ENCODE results near the gene MAJIN. TPM values are rescaled to one million over a fixed set of nuclear protein-coding genes. Genes with fewer than 3 reads are reported as not detected.
A peak's percentile ranks its signal among the peaks of the same experiment; 100 is the strongest.

MAJIN gene
- total and polyA plus RNA-seq, 9 of the 15 experiments (the other 6 are each of a cell fraction or from before 2014, with no cell fraction given): 0.17 to 0.83 (median 0.24) TPM; not detected in 2

DNA sequence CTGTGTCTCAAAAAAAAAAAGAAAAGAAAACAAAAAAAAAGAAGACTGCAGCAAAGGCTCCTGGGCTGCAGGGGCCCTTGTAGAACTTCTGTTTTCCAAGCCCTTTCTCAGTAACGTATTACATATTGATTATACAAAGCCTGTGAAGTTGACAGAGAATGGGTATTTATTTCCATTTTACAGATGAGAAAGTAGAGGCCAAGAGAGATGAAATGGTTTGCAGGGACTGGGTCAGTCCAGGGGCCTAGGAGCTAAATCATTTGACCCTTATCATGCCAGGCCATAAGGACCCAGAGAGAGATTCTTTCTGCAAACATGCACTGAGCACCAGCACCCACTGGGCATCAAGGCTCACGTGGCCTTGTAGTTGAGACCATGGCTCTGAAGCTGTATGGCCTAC, 43.0 kb downstream of the MAJIN start:
- Histone ChIP-seq H3K9ac (ENCODE audit: insufficient read depth in 1 of 2, low read depth in 2 of 2, low read length in 2 of 2) (no peak overlapping the region), H2AFZ (ENCODE audit: low read depth, low read length) (no peak overlapping the region), H3K79me2 (ENCODE audit: control insufficient read depth, insufficient read depth, low read length) (no peaks in the 10 kb centered on the region), H3K4me1 (replicated peaks in 1 of 2; ENCODE audit: control insufficient read depth in 2 of 2, insufficient read depth in 2 of 2, low read length in 2 of 2) (peaks cover 6 to 39% of the 10 kb centered on the region in 2 experiments; a peak in 4 of 5 replicates), H3K9me3 (replicated peaks; ENCODE audit: control insufficient read depth, insufficient read depth, low read depth, low read length) (no peaks in the 10 kb centered on the region), H3K4me2 (ENCODE audit: insufficient read depth, low read length) (no peak overlapping the region), H3K9me1 (ENCODE audit: control insufficient read depth, insufficient read depth, low read length) (no peaks in the 10 kb centered on the region), H3K27ac (ENCODE audit: extremely low read depth, low read depth, low read length) (no peak overlapping the region), H3K36me3 (ENCODE audit: control insufficient read depth, insufficient read depth, low read length) (peaks cover 7% of the 10 kb centered on the region; the same call in 1 of the 3 replicates), H3K4me3 (no peak overlapping the region), H4K20me1 (replicated peaks; ENCODE audit: control insufficient read depth, insufficient read depth, low read length) (no peaks in the 10 kb centered on the region; the same call in 1 of the 2 replicates), H3K27me3 (ENCODE audit: control insufficient read depth in 2 of 2, insufficient read depth in 2 of 2, low read length in 2 of 2) (no peaks in the 10 kb centered on the region)
- intact Hi-C loops (cut with micrococcal nuclease): no loop called here
- ATAC-seq (no peak), FAIRE-seq (no peak), DNase-seq (ENCODE audit: extremely low read depth in 1 of 4, low spot score in 3 of 4) (no peak)
- no TSS peak for BruUV-seq (replicated peaks)
- 80% methylated on average over 2 of the region's 2 CpGs for WGBS (ENCODE audit: insufficient coverage, low coverage, missing lambda C conversion rate)
- in situ Hi-C loops (cut with MboI): no loop called here
- ChIA-PET POLR2A (interaction anchor here (0.8 to 1.4 kb wide), 2 partner anchors 14 to 255 kb away, joined by 3 to 4 read pairs; no protein-coding TSS in a partner anchor), CTCF (ENCODE audit: low intra/inter-chr PET ratio) (no interaction called here)
- TF ChIP-seq ADNP (tag; IDR thresholded peaks at IDR 0.05) (0 out of 2 replicates have a peak, but pooled peaks have one; percentile 9), NR2C1 (IDR thresholded peaks at IDR 0.05) (no peak), NR2C1 (tag; IDR thresholded peaks at IDR 0.05) (no peak), BCOR (IDR thresholded peaks at IDR 0.05) (peak; percentile 64)
- TF ChIP-seq, protein P1, sequence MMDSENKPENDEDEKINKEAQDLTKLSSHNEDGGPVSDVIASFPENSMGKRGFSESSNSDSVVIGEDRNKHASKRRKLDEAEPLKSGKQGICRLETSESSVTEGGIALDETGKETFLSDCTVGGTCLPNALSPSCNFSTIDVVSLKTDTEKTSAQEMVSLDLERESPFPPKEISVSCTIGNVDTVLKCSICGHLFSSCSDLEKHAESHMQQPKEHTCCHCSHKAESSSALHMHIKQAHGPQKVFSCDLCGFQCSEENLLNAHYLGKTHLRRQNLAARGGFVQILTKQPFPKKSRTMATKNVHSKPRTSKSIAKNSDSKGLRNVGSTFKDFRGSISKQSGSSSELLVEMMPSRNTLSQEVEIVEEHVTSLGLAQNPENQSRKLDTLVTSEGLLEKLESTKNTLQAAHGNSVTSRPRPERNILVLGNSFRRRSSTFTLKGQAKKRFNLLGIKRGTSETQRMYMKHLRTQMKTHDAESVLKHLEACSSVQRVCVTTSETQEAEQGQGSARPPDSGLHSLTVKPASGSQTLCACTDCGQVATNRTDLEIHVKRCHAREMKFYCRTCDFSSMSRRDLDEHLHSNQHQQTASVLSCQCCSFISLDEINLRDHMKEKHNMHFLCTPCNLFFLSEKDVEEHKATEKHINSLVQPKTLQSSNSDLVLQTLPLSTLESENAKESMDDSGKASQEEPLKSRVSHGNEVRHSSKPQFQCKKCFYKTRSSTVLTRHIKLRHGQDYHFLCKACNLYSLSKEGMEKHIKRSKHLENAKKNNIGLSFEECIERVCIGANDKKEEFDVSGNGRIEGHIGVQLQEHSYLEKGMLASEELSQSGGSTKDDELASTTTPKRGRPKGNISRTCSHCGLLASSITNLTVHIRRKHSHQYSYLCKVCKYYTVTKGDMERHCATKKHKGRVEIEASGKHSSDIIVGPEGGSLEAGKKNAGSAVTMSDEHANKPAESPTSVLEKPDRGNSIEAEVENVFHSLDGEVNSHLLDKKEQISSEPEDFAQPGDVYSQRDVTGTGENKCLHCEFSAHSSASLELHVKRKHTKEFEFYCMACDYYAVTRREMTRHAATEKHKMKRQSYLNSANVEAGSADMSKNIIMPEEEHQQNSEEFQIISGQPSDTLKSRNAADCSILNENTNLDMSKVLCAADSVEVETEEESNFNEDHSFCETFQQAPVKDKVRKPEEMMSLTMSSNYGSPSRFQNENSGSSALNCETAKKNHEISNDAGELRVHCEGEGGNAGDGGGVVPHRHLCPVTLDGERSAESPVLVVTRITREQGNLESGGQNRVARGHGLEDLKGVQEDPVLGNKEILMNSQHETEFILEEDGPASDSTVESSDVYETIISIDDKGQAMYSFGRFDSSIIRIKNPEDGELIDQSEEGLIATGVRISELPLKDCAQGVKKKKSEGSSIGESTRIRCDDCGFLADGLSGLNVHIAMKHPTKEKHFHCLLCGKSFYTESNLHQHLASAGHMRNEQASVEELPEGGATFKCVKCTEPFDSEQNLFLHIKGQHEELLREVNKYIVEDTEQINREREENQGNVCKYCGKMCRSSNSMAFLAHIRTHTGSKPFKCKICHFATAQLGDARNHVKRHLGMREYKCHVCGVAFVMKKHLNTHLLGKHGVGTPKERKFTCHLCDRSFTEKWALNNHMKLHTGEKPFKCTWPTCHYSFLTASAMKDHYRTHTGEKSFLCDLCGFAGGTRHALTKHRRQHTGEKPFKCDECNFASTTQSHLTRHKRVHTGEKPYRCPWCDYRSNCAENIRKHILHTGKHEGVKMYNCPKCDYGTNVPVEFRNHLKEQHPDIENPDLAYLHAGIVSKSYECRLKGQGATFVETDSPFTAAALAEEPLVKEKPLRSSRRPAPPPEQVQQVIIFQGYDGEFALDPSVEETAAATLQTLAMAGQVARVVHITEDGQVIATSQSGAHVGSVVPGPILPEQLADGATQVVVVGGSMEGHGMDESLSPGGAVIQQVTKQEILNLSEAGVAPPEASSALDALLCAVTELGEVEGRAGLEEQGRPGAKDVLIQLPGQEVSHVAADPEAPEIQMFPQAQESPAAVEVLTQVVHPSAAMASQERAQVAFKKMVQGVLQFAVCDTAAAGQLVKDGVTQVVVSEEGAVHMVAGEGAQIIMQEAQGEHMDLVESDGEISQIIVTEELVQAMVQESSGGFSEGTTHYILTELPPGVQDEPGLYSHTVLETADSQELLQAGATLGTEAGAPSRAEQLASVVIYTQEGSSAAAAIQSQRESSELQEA (IDR thresholded peaks at IDR 0.05; ENCODE audit: low read depth): no peak
- TF ChIP-seq, protein P2, sequence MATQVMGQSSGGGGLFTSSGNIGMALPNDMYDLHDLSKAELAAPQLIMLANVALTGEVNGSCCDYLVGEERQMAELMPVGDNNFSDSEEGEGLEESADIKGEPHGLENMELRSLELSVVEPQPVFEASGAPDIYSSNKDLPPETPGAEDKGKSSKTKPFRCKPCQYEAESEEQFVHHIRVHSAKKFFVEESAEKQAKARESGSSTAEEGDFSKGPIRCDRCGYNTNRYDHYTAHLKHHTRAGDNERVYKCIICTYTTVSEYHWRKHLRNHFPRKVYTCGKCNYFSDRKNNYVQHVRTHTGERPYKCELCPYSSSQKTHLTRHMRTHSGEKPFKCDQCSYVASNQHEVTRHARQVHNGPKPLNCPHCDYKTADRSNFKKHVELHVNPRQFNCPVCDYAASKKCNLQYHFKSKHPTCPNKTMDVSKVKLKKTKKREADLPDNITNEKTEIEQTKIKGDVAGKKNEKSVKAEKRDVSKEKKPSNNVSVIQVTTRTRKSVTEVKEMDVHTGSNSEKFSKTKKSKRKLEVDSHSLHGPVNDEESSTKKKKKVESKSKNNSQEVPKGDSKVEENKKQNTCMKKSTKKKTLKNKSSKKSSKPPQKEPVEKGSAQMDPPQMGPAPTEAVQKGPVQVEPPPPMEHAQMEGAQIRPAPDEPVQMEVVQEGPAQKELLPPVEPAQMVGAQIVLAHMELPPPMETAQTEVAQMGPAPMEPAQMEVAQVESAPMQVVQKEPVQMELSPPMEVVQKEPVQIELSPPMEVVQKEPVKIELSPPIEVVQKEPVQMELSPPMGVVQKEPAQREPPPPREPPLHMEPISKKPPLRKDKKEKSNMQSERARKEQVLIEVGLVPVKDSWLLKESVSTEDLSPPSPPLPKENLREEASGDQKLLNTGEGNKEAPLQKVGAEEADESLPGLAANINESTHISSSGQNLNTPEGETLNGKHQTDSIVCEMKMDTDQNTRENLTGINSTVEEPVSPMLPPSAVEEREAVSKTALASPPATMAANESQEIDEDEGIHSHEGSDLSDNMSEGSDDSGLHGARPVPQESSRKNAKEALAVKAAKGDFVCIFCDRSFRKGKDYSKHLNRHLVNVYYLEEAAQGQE (IDR thresholded peaks at IDR 0.05; ENCODE audit: borderline replicate concordance): no peak
- TF ChIP-seq, protein P2 (CRISPR knock-in tag; IDR thresholded peaks at IDR 0.05; ENCODE audit: low read depth): no peak

All from K562 (cell line).